Endothelial cell of umbilical vein (primary cell): Measurements from ENCODE around the gene C9orf78. TPM values are rescaled to one million over a fixed set of nuclear protein-coding genes. Genes with fewer than 3 reads are reported as not detected.

ENCODE experiments used
- BruUV-seq: library from RNA; stranded (reverse); fragments of 400-500 nt; replicated peaks from 2 replicates; lab custom pipeline; 2021; lab: Mats Ljungman, UMichigan
- CTCF ChIA-PET: fragments of 300-600, 350-600 bp; sonication (Branson Sonifier 250); formaldehyde crosslinking; loops from one replicate; lab custom pipeline; 2021; ENCODE audit warnings: antibody characterized with exemption, inconsistent platforms; lab: Charles Lee
- POLR2A ChIA-PET: fragments of 300-600, 350-600 bp; sonication (Branson Sonifier 250); formaldehyde crosslinking; loops from one replicate; lab custom pipeline; 2021; ENCODE audit warnings: antibody characterized with exemption, inconsistent platforms; lab: Charles Lee
- DNase-seq: peaks from one replicate; pipeline ENCODE4 v3.0.0-alpha.2; 2011; ENCODE audit warnings: low read depth, low spot score
- FAIRE-seq: peaks from 2 replicates; lab custom pipeline; 2011; peaks lifted over from hg19 to GRCh38; lab: Jason Lieb, UNC
- H2AFZ ChIP-seq: 2 replicates; pipeline ENCODE4 v1.6.0; 2012; ENCODE audit warnings: low read depth, low read length, control low read depth, inconsistent platforms
- H3K27ac ChIP-seq: 2 replicates; pipeline ENCODE4 v1.5.1; 2011; ENCODE audit warnings: low read depth, mild to moderate bottlenecking, control low read depth, low read length, moderate library complexity; ENCODE audit not compliant: insufficient read depth
- H3K27me3 ChIP-seq, 2 experiments: 2 replicates each; pipeline versions ENCODE4 v1.6.0 to v1.6.1; 2011; ENCODE audit warnings: low read length in 2 of 2, mixed read lengths in 1 of 2; ENCODE audit not compliant: control insufficient read depth in 2 of 2, insufficient read depth in 2 of 2
- H3K36me3 ChIP-seq, 2 experiments: 2 replicates in 1 of 2; 3 replicates in 1 of 2; pipeline ENCODE4 v1.5.1; 2011; ENCODE audit warnings: low read length in 2 of 2, mild to moderate bottlenecking in 1 of 2, moderate library complexity in 1 of 2; ENCODE audit not compliant: control insufficient read depth in 2 of 2, insufficient read depth in 2 of 2; ENCODE audit errors: extremely low read depth in 1 of 2
- H3K4me1 ChIP-seq: 3 replicates; pipeline ENCODE4 v1.5.1; 2011; ENCODE audit warnings: mild to moderate bottlenecking, low read length; ENCODE audit not compliant: control insufficient read depth, insufficient read depth; ENCODE audit errors: extremely low read depth
- H3K4me2 ChIP-seq: 2 replicates; pipeline ENCODE4 v1.6.1; 2011; ENCODE audit warnings: low read length, control low read depth, mixed read lengths; ENCODE audit not compliant: insufficient read depth
- H3K4me3 ChIP-seq, 3 experiments: fragments of 200-600 bp in 1 of 3; sonication (generic), shearing (Covaris generic) in 1 of 3; replicated peaks in 1 of 3; 2 replicates each; pipeline ENCODE4 v1.5.1; 2011 to 2016; ENCODE audit warnings: control low read depth in 3 of 3, low read length in 3 of 3, mild to moderate bottlenecking in 2 of 3, inconsistent platforms in 1 of 3, low read depth in 1 of 3, moderate library complexity in 1 of 3; ENCODE audit not compliant: insufficient read depth in 1 of 3
- H3K79me2 ChIP-seq: 2 replicates; pipeline ENCODE4 v1.6.0; 2012; ENCODE audit warnings: low read length, inconsistent platforms; ENCODE audit not compliant: control insufficient read depth, insufficient read depth
- H3K9ac ChIP-seq: replicated peaks from 2 replicates; pipeline ENCODE3; 2011; ENCODE audit warnings: low read length, control low read depth; ENCODE audit not compliant: insufficient read depth; ENCODE audit errors: extremely low read depth
- H3K9me1 ChIP-seq: replicated peaks from 3 replicates; pipeline ENCODE4 v1.6.0; 2011; ENCODE audit warnings: mild to moderate bottlenecking, low read length; ENCODE audit not compliant: control insufficient read depth, insufficient read depth; ENCODE audit errors: extremely low read depth
- H3K9me3 ChIP-seq: replicated peaks from 2 replicates; pipeline ENCODE4 v1.5.1; 2012; ENCODE audit warnings: low read length, inconsistent platforms; ENCODE audit not compliant: control insufficient read depth, insufficient read depth
- H4K20me1 ChIP-seq: replicated peaks from 2 replicates; pipeline ENCODE3; 2011; ENCODE audit warnings: mild to moderate bottlenecking, low read length; ENCODE audit not compliant: control insufficient read depth, insufficient read depth; ENCODE audit errors: extremely low read depth
- CTCF ChIP-seq, 2 donors: IDR thresholded peaks; 1 replicate in 1 of 2; 2 replicates in 1 of 2; pipeline ENCODE4 v1.5.1; 2011; ENCODE audit warnings: low read length in 2 of 2, mild to moderate bottlenecking in 2 of 2, moderate library complexity in 2 of 2, control low read depth in 1 of 2, inconsistent platforms in 1 of 2, low read depth in 1 of 2; ENCODE audit not compliant: insufficient read depth in 1 of 2; ENCODE audit errors: extremely low read depth in 1 of 2
- EZH2 ChIP-seq: IDR thresholded peaks from 2 replicates; pipeline ENCODE4 v1.6.1; 2012; ENCODE audit warnings: borderline replicate concordance, low read depth, mild to moderate bottlenecking, moderate library complexity, low read length, inconsistent platforms; ENCODE audit not compliant: severe bottlenecking
- FOS ChIP-seq: IDR thresholded peaks from 2 replicates; pipeline ENCODE4 v1.6.1; 2011; ENCODE audit warnings: mild to moderate bottlenecking, low read length, moderate library complexity, borderline replicate concordance; ENCODE audit not compliant: insufficient read depth
- GATA2 ChIP-seq: IDR thresholded peaks from 2 replicates; pipeline ENCODE4 v1.7.0; 2011; ENCODE audit warnings: low read depth, mild to moderate bottlenecking, moderate library complexity, mixed read lengths, low read length; ENCODE audit not compliant: insufficient read length, insufficient read depth
- JUN ChIP-seq: IDR thresholded peaks from 2 replicates; pipeline ENCODE4 v1.6.1; 2011; ENCODE audit warnings: borderline replicate concordance, low read depth; ENCODE audit not compliant: insufficient read length, insufficient read depth
- MAX ChIP-seq: IDR thresholded peaks from 2 replicates; pipeline ENCODE4 v1.6.1; 2011; ENCODE audit not compliant: insufficient read depth, insufficient read length
- MYC ChIP-seq: IDR thresholded peaks from one replicate; pipeline ENCODE4 v1.6.1; 2011; ENCODE audit warnings: mild to moderate bottlenecking, low read depth, low read length
- POLR2A ChIP-seq: IDR thresholded peaks from 2 replicates; pipeline ENCODE4 v1.6.1; 2012; ENCODE audit warnings: low read depth, mild to moderate bottlenecking, control low read depth, low read length
- POLR2AphosphoS5 ChIP-seq: IDR thresholded peaks from 2 replicates; pipeline ENCODE4 v1.6.1; 2012; ENCODE audit warnings: low read depth, mild to moderate bottlenecking, control low read depth, low read length, moderate library complexity; ENCODE audit not compliant: insufficient read depth
- dilution Hi-C: fragments of 300-500 bp; cut with MboI; formaldehyde crosslinking; loops from one replicate; pipeline ENCODE4 v1.15.0; 2019; ENCODE audit warnings: low sequenced_read_pairs; ENCODE audit not compliant: extremely low pct_ligation_motif_present
- intact Hi-C: fragments of 100-400 bp; cut with micrococcal nuclease; formaldehyde crosslinking; loops from one replicate; pipeline ENCODE4 v1.10.0; 2022
- polyA plus RNA-seq, 4 experiments: library from polyadenylated mRNA; depleted of rRNA in 3 of 4; stranded (reverse) in 3 of 4; unstranded in 1 of 4; fragments of >200 nt; gene quantifications; 2 replicates each; pipeline versions ENCODE4 v1.2.1 to v1.2.3, GENCODE V29; 2011 to 2012; ENCODE audit warnings: missing spikeins in 1 of 4
- total RNA-seq: library from RNA; stranded (reverse); gene quantifications from 2 replicates; pipeline ENCODE4 v1.2.3, GENCODE V29; 2021

C9orf78 gene
- total and polyA plus RNA-seq, 2 donors (not counting 3 experiments of a cell fraction or from before 2014, with no cell fraction given) = 17.9 to 34.6 TPM

- ChIA-PET CTCF (interaction anchor here (0.6 to 8.2 kb wide), 3 partner anchors 10 to 60 kb away, joined by 3 to 127 read pairs (median 67); no protein-coding TSS in a partner anchor), POLR2A (no interaction called here)
- Histone ChIP-seq H3K36me3 (no peaks in the 10 kb centered on the region), H3K4me2 (no peak overlapping the region), H3K27ac (no peak overlapping the region), H3K4me1 (no peaks in the 10 kb centered on the region), H3K9me3 (no peaks in the 10 kb centered on the region), H3K9ac (no peak overlapping the region), H4K20me1 (no peaks in the 10 kb centered on the region), H3K4me3 (no peak overlapping the region), H3K27me3 (no peaks in the 10 kb centered on the region), H2AFZ (no peak overlapping the region), H3K79me2 (no peaks in the 10 kb centered on the region), H3K9me1 (no peaks in the 10 kb centered on the region)
- DNase-seq (no peak), FAIRE-seq (no peak)
- dilution Hi-C loops (no loop called here), intact Hi-C loops (no loop called here)
- TF ChIP-seq POLR2A = no peak
- no peak for TF ChIP-seq MAX
- TF ChIP-seq EZH2 = no peak
- no peak for TF ChIP-seq GATA2
- TF ChIP-seq POLR2AphosphoS5 = no peak
- no peak for TF ChIP-seq CTCF (IDR thresholded peaks at IDR 0.05; ENCODE audit: extremely low read depth in 1 of 2, insufficient read depth in 1 of 2, low read depth in 1 of 2, low read length in 2 of 2)
- no TSS peak for BruUV-seq
These were observed 48.6 kb downstream of the C9orf78 start for GRCh38 chr9:129786481-129786880.

GRCh38 chr9:129785866-129786265 is 49.2 kb downstream of the C9orf78 start:
- intact Hi-C loops = no loop called here
- no peaks in the 10 kb centered on the region for H3K9me1 ChIP-seq
- H4K20me1 ChIP-seq = no peaks in the 10 kb centered on the region
- DNase-seq (no peak), FAIRE-seq (no peak)
- no peaks in the 10 kb centered on the region for H3K36me3 ChIP-seq
- dilution Hi-C loops = no loop called here
- CTCF ChIA-PET = interaction anchor here (1.8 to 8.2 kb wide), 3 partner anchors 10 to 60 kb away, joined by 3 to 127 read pairs (median 67); no protein-coding TSS in a partner anchor
- no peak overlapping the region for H3K4me3 ChIP-seq
- H3K79me2 ChIP-seq = no peaks in the 10 kb centered on the region
- no peak overlapping the region for H3K27ac ChIP-seq
- POLR2A ChIA-PET = no interaction called here
- no peaks in the 10 kb centered on the region for H3K4me1 ChIP-seq
- BruUV-seq = no TSS peak
- H3K27me3 ChIP-seq = no peaks in the 10 kb centered on the region
- H2AFZ ChIP-seq = no peak overlapping the region
- no peak for TF ChIP-seq CTCF (IDR thresholded peaks at IDR 0.05; ENCODE audit: extremely low read depth in 1 of 2, insufficient read depth in 1 of 2, low read depth in 1 of 2, low read length in 2 of 2)
- no peak for TF ChIP-seq MYC
- no peak for TF ChIP-seq POLR2A
- no peak for TF ChIP-seq GATA2
- TF ChIP-seq JUN = no peak
- no peak for TF ChIP-seq MAX
- TF ChIP-seq POLR2AphosphoS5 = no peak
- no peak for TF ChIP-seq EZH2
- TF ChIP-seq FOS = no peak
- H3K9ac ChIP-seq = no peak overlapping the region
- H3K9me3 ChIP-seq = no peaks in the 10 kb centered on the region
- H3K4me2 ChIP-seq = no peak overlapping the region
